Endothelial cell of umbilical vein (primary cell): ENCODE data around the gene SPACA6. TPM values are rescaled to one million over a fixed set of nuclear protein-coding genes. Genes with fewer than 3 reads are reported as not detected.
"Not testable (repeated sequence)": the region's sequence is repeated elsewhere in the genome, so short reads cannot be mapped to it uniquely, and the experiment has no call there.

Experiments
- BruUV-seq: library from RNA; stranded (reverse); fragments of 400-500 nt; replicated peaks from 2 replicates; lab custom pipeline; 2021; lab: Mats Ljungman, UMichigan
- CTCF ChIA-PET: fragments of 300-600, 350-600 bp; sonication (Branson Sonifier 250); formaldehyde crosslinking; loops from one replicate; lab custom pipeline; 2021; ENCODE audit warnings: antibody characterized with exemption, inconsistent platforms; lab: Charles Lee
- POLR2A ChIA-PET: fragments of 300-600, 350-600 bp; sonication (Branson Sonifier 250); formaldehyde crosslinking; loops from one replicate; lab custom pipeline; 2021; ENCODE audit warnings: antibody characterized with exemption, inconsistent platforms; lab: Charles Lee
- DNase-seq: peaks from one replicate; pipeline ENCODE4 v3.0.0-alpha.2; 2011; ENCODE audit warnings: low read depth, low spot score
- FAIRE-seq: peaks from 2 replicates; lab custom pipeline; 2011; peaks lifted over from hg19 to GRCh38; lab: Jason Lieb, UNC
- H2AFZ ChIP-seq: 2 replicates; pipeline ENCODE4 v1.6.0; 2012; ENCODE audit warnings: low read depth, low read length, control low read depth, inconsistent platforms
- H3K27ac ChIP-seq: 2 replicates; pipeline ENCODE4 v1.5.1; 2011; ENCODE audit warnings: low read depth, mild to moderate bottlenecking, control low read depth, low read length, moderate library complexity; ENCODE audit not compliant: insufficient read depth
- H3K27me3 ChIP-seq, 2 experiments: 2 replicates each; pipeline versions ENCODE4 v1.6.0 to v1.6.1; 2011; ENCODE audit warnings: low read length in 2 of 2, mixed read lengths in 1 of 2; ENCODE audit not compliant: control insufficient read depth in 2 of 2, insufficient read depth in 2 of 2
- H3K36me3 ChIP-seq, 2 experiments: 2 replicates in 1 of 2; 3 replicates in 1 of 2; pipeline ENCODE4 v1.5.1; 2011; ENCODE audit warnings: low read length in 2 of 2, mild to moderate bottlenecking in 1 of 2, moderate library complexity in 1 of 2; ENCODE audit not compliant: control insufficient read depth in 2 of 2, insufficient read depth in 2 of 2; ENCODE audit errors: extremely low read depth in 1 of 2
- H3K4me1 ChIP-seq: 3 replicates; pipeline ENCODE4 v1.5.1; 2011; ENCODE audit warnings: mild to moderate bottlenecking, low read length; ENCODE audit not compliant: control insufficient read depth, insufficient read depth; ENCODE audit errors: extremely low read depth
- H3K4me2 ChIP-seq: 2 replicates; pipeline ENCODE4 v1.6.1; 2011; ENCODE audit warnings: low read length, control low read depth, mixed read lengths; ENCODE audit not compliant: insufficient read depth
- H3K4me3 ChIP-seq, 3 experiments: fragments of 200-600 bp in 1 of 3; sonication (generic), shearing (Covaris generic) in 1 of 3; replicated peaks in 1 of 3; 2 replicates each; pipeline ENCODE4 v1.5.1; 2011 to 2016; ENCODE audit warnings: control low read depth in 3 of 3, low read length in 3 of 3, mild to moderate bottlenecking in 2 of 3, inconsistent platforms in 1 of 3, low read depth in 1 of 3, moderate library complexity in 1 of 3; ENCODE audit not compliant: insufficient read depth in 1 of 3
- H3K79me2 ChIP-seq: 2 replicates; pipeline ENCODE4 v1.6.0; 2012; ENCODE audit warnings: low read length, inconsistent platforms; ENCODE audit not compliant: control insufficient read depth, insufficient read depth
- H3K9ac ChIP-seq: replicated peaks from 2 replicates; pipeline ENCODE3; 2011; ENCODE audit warnings: low read length, control low read depth; ENCODE audit not compliant: insufficient read depth; ENCODE audit errors: extremely low read depth
- H3K9me1 ChIP-seq: replicated peaks from 3 replicates; pipeline ENCODE4 v1.6.0; 2011; ENCODE audit warnings: mild to moderate bottlenecking, low read length; ENCODE audit not compliant: control insufficient read depth, insufficient read depth; ENCODE audit errors: extremely low read depth
- H3K9me3 ChIP-seq: replicated peaks from 2 replicates; pipeline ENCODE4 v1.5.1; 2012; ENCODE audit warnings: low read length, inconsistent platforms; ENCODE audit not compliant: control insufficient read depth, insufficient read depth
- H4K20me1 ChIP-seq: replicated peaks from 2 replicates; pipeline ENCODE3; 2011; ENCODE audit warnings: mild to moderate bottlenecking, low read length; ENCODE audit not compliant: control insufficient read depth, insufficient read depth; ENCODE audit errors: extremely low read depth
- EZH2 ChIP-seq: IDR thresholded peaks from 2 replicates; pipeline ENCODE4 v1.6.1; 2012; ENCODE audit warnings: borderline replicate concordance, low read depth, mild to moderate bottlenecking, moderate library complexity, low read length, inconsistent platforms; ENCODE audit not compliant: severe bottlenecking
- FOS ChIP-seq: IDR thresholded peaks from 2 replicates; pipeline ENCODE4 v1.6.1; 2011; ENCODE audit warnings: mild to moderate bottlenecking, low read length, moderate library complexity, borderline replicate concordance; ENCODE audit not compliant: insufficient read depth
- GATA2 ChIP-seq: IDR thresholded peaks from 2 replicates; pipeline ENCODE4 v1.7.0; 2011; ENCODE audit warnings: low read depth, mild to moderate bottlenecking, moderate library complexity, mixed read lengths, low read length; ENCODE audit not compliant: insufficient read length, insufficient read depth
- JUN ChIP-seq: IDR thresholded peaks from 2 replicates; pipeline ENCODE4 v1.6.1; 2011; ENCODE audit warnings: borderline replicate concordance, low read depth; ENCODE audit not compliant: insufficient read length, insufficient read depth
- MYC ChIP-seq: IDR thresholded peaks from one replicate; pipeline ENCODE4 v1.6.1; 2011; ENCODE audit warnings: mild to moderate bottlenecking, low read depth, low read length
- POLR2A ChIP-seq: IDR thresholded peaks from 2 replicates; pipeline ENCODE4 v1.6.1; 2012; ENCODE audit warnings: low read depth, mild to moderate bottlenecking, control low read depth, low read length
- POLR2AphosphoS5 ChIP-seq: IDR thresholded peaks from 2 replicates; pipeline ENCODE4 v1.6.1; 2012; ENCODE audit warnings: low read depth, mild to moderate bottlenecking, control low read depth, low read length, moderate library complexity; ENCODE audit not compliant: insufficient read depth
- dilution Hi-C: fragments of 300-500 bp; cut with MboI; formaldehyde crosslinking; loops from one replicate; pipeline ENCODE4 v1.15.0; 2019; ENCODE audit warnings: low sequenced_read_pairs; ENCODE audit not compliant: extremely low pct_ligation_motif_present
- intact Hi-C: fragments of 100-400 bp; cut with micrococcal nuclease; formaldehyde crosslinking; loops from one replicate; pipeline ENCODE4 v1.10.0; 2022
- polyA plus RNA-seq, 4 experiments: library from polyadenylated mRNA; depleted of rRNA in 3 of 4; stranded (reverse) in 3 of 4; unstranded in 1 of 4; fragments of >200 nt; gene quantifications; 2 replicates each; pipeline versions ENCODE4 v1.2.1 to v1.2.3, GENCODE V29; 2011 to 2012; ENCODE audit warnings: missing spikeins in 1 of 4
- total RNA-seq: library from RNA; stranded (reverse); gene quantifications from 2 replicates; pipeline ENCODE4 v1.2.3, GENCODE V29; 2021
- TF ChIP-seq, protein P1 (sequence below), 2 donors: IDR thresholded peaks; 1 replicate in 1 of 2; 2 replicates in 1 of 2; pipeline ENCODE4 v1.5.1; 2011; ENCODE audit warnings: low read length in 2 of 2, mild to moderate bottlenecking in 2 of 2, moderate library complexity in 2 of 2, control low read depth in 1 of 2, inconsistent platforms in 1 of 2, low read depth in 1 of 2; ENCODE audit not compliant: insufficient read depth in 1 of 2; ENCODE audit errors: extremely low read depth in 1 of 2
- TF ChIP-seq, protein P2 (sequence below): IDR thresholded peaks from 2 replicates; pipeline ENCODE4 v1.6.1; 2011; ENCODE audit not compliant: insufficient read depth, insufficient read length

The SPACA6 gene
- total and polyA plus RNA-seq, 2 donors (not counting 3 experiments of a cell fraction or from before 2014, with no cell fraction given) = 11.9 to 41.1 TPM

DNA sequence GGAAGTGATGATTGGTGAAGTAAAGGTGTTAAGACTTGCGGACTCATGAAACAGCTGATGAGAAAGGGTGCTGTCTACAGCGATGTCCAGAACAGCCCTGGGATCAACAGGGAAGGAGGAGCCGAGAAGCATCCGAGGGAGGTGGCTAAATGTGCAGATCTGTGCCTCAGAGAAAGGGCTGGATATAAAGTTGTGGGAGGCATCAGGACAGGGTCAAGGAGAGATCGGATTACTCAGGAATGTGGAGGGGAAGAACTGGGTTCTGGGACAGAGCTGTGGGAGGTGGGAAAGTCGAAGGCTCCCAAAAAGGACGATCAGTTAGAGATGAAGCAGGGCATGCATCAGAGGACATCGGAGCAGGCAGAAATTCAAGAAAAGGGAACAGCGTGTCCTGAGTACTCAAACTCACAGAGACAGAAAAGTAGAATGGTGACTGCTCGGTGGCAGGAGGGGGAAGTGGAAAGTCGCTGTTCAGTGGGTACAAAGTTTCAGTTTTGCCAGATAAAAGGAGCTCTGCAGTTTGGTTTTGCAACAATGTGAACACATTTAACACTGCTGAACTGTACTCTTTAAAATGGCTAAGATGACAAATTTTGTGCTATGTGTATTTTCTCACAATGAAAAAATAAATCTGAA, 48.4 kb upstream of the SPACA6 start:
- H3K9me3 ChIP-seq = no peaks in the 10 kb centered on the region
- no peak overlapping the region for H2AFZ ChIP-seq
- H3K79me2 ChIP-seq = no peaks in the 10 kb centered on the region
- H3K4me3 ChIP-seq = no peak overlapping the region
- H3K27me3 ChIP-seq = peaks cover 0 to 3% of the 10 kb centered on the region in 2 experiments
- H3K9ac ChIP-seq = no peak overlapping the region
- H4K20me1 ChIP-seq = no peaks in the 10 kb centered on the region
- TF ChIP-seq GATA2 = no peak
- TF ChIP-seq, protein P1, sequence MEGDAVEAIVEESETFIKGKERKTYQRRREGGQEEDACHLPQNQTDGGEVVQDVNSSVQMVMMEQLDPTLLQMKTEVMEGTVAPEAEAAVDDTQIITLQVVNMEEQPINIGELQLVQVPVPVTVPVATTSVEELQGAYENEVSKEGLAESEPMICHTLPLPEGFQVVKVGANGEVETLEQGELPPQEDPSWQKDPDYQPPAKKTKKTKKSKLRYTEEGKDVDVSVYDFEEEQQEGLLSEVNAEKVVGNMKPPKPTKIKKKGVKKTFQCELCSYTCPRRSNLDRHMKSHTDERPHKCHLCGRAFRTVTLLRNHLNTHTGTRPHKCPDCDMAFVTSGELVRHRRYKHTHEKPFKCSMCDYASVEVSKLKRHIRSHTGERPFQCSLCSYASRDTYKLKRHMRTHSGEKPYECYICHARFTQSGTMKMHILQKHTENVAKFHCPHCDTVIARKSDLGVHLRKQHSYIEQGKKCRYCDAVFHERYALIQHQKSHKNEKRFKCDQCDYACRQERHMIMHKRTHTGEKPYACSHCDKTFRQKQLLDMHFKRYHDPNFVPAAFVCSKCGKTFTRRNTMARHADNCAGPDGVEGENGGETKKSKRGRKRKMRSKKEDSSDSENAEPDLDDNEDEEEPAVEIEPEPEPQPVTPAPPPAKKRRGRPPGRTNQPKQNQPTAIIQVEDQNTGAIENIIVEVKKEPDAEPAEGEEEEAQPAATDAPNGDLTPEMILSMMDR (IDR thresholded peaks at IDR 0.05; ENCODE audit: extremely low read depth in 1 of 2, insufficient read depth in 1 of 2, low read depth in 1 of 2, low read length in 2 of 2) = no peak
- no peak for TF ChIP-seq POLR2A
- TF ChIP-seq FOS = no peak
- TF ChIP-seq EZH2 = no peak
- no peak for TF ChIP-seq JUN
- no peak for TF ChIP-seq MYC
- TF ChIP-seq POLR2AphosphoS5 = no peak
- TF ChIP-seq, protein P2, sequence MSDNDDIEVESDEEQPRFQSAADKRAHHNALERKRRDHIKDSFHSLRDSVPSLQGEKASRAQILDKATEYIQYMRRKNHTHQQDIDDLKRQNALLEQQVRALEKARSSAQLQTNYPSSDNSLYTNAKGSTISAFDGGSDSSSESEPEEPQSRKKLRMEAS = no peak
- no peaks in the 10 kb centered on the region for H3K4me1 ChIP-seq
- FAIRE-seq (no peak), DNase-seq (no peak)
- ChIA-PET CTCF (interaction anchor here (1.1 to 3.9 kb wide), 4 partner anchors 12 to 172 kb away, joined by 3 to 22 read pairs (median 6); no protein-coding TSS in a partner anchor), POLR2A (no interaction called here)
- dilution Hi-C loops = no loop called here
- no peak overlapping the region for H3K27ac ChIP-seq
- H3K36me3 ChIP-seq = no peaks in the 10 kb centered on the region
- no peaks in the 10 kb centered on the region for H3K9me1 ChIP-seq
- H3K4me2 ChIP-seq = no peak overlapping the region
- BruUV-seq = no TSS peak
- intact Hi-C loops = no loop called here

GRCh38 chr19:51646730-51647129, 46.4 kb upstream of the SPACA6 start, which contains the start of gene SIGLEC14:
Gene SIGLEC14 (minus strand): TSS chr19:51646825. CDS start chr19:51646759, 66 bp downstream.
- BruUV-seq, dilution Hi-C loops, H3K27me3 ChIP-seq, H3K9me3 ChIP-seq, H3K9ac ChIP-seq, DNase-seq, H3K27ac ChIP-seq, H4K20me1 ChIP-seq, intact Hi-C loops, H3K4me1 ChIP-seq, H3K4me2 ChIP-seq, FAIRE-seq, H3K4me3 ChIP-seq, H2AFZ ChIP-seq, H3K9me1 ChIP-seq, H3K36me3 ChIP-seq, H3K79me2 ChIP-seq, POLR2A ChIA-PET: not testable (repeated sequence)
- CTCF ChIA-PET = interaction anchor here (1.1 to 2.5 kb wide), 2 partner anchors 9 to 10 kb away, joined by 3 to 16 read pairs; no protein-coding TSS in a partner anchor
